Liver (tissue), 9 donors: ENCODE data around the gene MPST. TPM values are rescaled to one million over a fixed set of nuclear protein-coding genes. Genes with fewer than 3 reads are reported as not detected.

Experiments used
- DNase-seq: peaks from one replicate; pipeline ENCODE4 v3.0.0-alpha.2; 2017; ENCODE audit warnings: low spot score
- H3K27ac ChIP-seq, 2 donors: one replicate each; pipeline ENCODE4 v1.7.0; 2013; ENCODE audit warnings: inconsistent platforms in 2 of 2, low read length in 2 of 2, control low read depth in 1 of 2, low read depth in 1 of 2, mild to moderate bottlenecking in 1 of 2
- H3K27me3 ChIP-seq, 4 donors: one replicate each; pipeline versions ENCODE4 v1.6.1 to v1.7.0; 2013; ENCODE audit warnings: low read length in 3 of 4, inconsistent platforms in 1 of 4, mild to moderate bottlenecking in 1 of 4, moderate library complexity in 1 of 4; ENCODE audit not compliant: control insufficient read depth in 4 of 4, insufficient read depth in 4 of 4
- H3K36me3 ChIP-seq, 4 donors: one replicate each; pipeline versions ENCODE4 v1.6.1 to v1.7.0; 2013; ENCODE audit warnings: low read length in 3 of 4, mild to moderate bottlenecking in 3 of 4, low read depth in 1 of 4, moderate library complexity in 1 of 4; ENCODE audit not compliant: control insufficient read depth in 4 of 4, insufficient read depth in 3 of 4
- H3K4me1 ChIP-seq, 4 donors: one replicate each; pipeline versions ENCODE4 v1.6.1 to v1.7.0; 2013; ENCODE audit warnings: low read length in 3 of 4, mild to moderate bottlenecking in 3 of 4, moderate library complexity in 1 of 4; ENCODE audit not compliant: control insufficient read depth in 4 of 4, insufficient read depth in 4 of 4
- H3K4me3 ChIP-seq, 3 donors: one replicate each; pipeline versions ENCODE4 v1.6.1 to v1.7.0; 2013; ENCODE audit warnings: low read length in 3 of 3, control low read depth in 1 of 3, low read depth in 1 of 3, mild to moderate bottlenecking in 1 of 3
- H3K9ac ChIP-seq, 2 donors: one replicate each; pipeline ENCODE4 v1.7.0; 2013; ENCODE audit warnings: low read length in 2 of 2, mild to moderate bottlenecking in 2 of 2, moderate library complexity in 2 of 2, control low read depth in 1 of 2, low read depth in 1 of 2
- H3K9me3 ChIP-seq, 4 donors: one replicate each; pipeline versions ENCODE4 v1.6.1 to v1.7.0; 2013; ENCODE audit warnings: low read length in 3 of 4; ENCODE audit not compliant: control insufficient read depth in 4 of 4
- ATF3 ChIP-seq: IDR thresholded peaks from 2 replicates; pipeline ENCODE4 v1.6.1; 2016; ENCODE audit warnings: antibody characterized with exemption
- CTCF ChIP-seq: fragments of 150-350 bp; IDR thresholded peaks from 2 replicates; pipeline ENCODE4 v1.5.1; 2017; ENCODE audit warnings: improper control_type of control experiment, low read depth, low read length; ENCODE audit not compliant: missing input control
- EGR1 ChIP-seq, 2 donors: IDR thresholded peaks; 2 replicates each; pipeline ENCODE4 v1.6.1; 2016 to 2018; ENCODE audit warnings: antibody characterized with exemption in 2 of 2, low read depth in 2 of 2
- FOXA1 ChIP-seq: IDR thresholded peaks from 2 replicates; pipeline ENCODE4 v1.6.1; 2016; ENCODE audit warnings: antibody characterized with exemption
- FOXA2 ChIP-seq: IDR thresholded peaks from 2 replicates; pipeline ENCODE4 v1.6.1; 2016; ENCODE audit warnings: antibody characterized with exemption
- GABPA ChIP-seq, 2 donors: IDR thresholded peaks in 1 of 2; conservative IDR thresholded peaks in 1 of 2; 2 replicates each; pipeline ENCODE4 v1.6.1; 2016; ENCODE audit warnings: antibody characterized with exemption in 2 of 2, mild to moderate bottlenecking in 1 of 2, moderate library complexity in 1 of 2
- HNF4A ChIP-seq, 2 donors: conservative IDR thresholded peaks; 2 replicates each; pipeline ENCODE4 v1.6.1; 2016; ENCODE audit warnings: antibody characterized with exemption in 2 of 2, mild to moderate bottlenecking in 2 of 2
- HNF4G ChIP-seq: IDR thresholded peaks from 2 replicates; pipeline ENCODE4 v1.6.1; 2016; ENCODE audit warnings: antibody characterized with exemption
- JUND ChIP-seq, 2 donors: IDR thresholded peaks; 2 replicates each; pipeline ENCODE4 v1.6.1; 2016; ENCODE audit warnings: antibody characterized with exemption in 2 of 2
- MAX ChIP-seq: IDR thresholded peaks from 2 replicates; pipeline ENCODE4 v1.6.1; 2016; ENCODE audit warnings: antibody characterized with exemption
- RAD21 ChIP-seq, 2 donors: IDR thresholded peaks; 2 replicates each; pipeline ENCODE4 v1.6.1; 2016; ENCODE audit warnings: antibody characterized with exemption in 2 of 2, mild to moderate bottlenecking in 2 of 2
- REST ChIP-seq: IDR thresholded peaks from 2 replicates; pipeline ENCODE4 v1.6.1; 2016; ENCODE audit warnings: antibody characterized with exemption, mild to moderate bottlenecking
- RXRA ChIP-seq, 2 donors: IDR thresholded peaks; 2 replicates each; pipeline ENCODE4 v1.6.1; 2017 to 2018; ENCODE audit warnings: antibody characterized with exemption in 2 of 2, mild to moderate bottlenecking in 1 of 2
- SP1 ChIP-seq: IDR thresholded peaks from 2 replicates; pipeline ENCODE4 v1.6.1; 2018; ENCODE audit warnings: antibody characterized with exemption, mild to moderate bottlenecking
- TAF1 ChIP-seq: conservative IDR thresholded peaks from 2 replicates; pipeline ENCODE4 v1.6.1; 2016; ENCODE audit warnings: antibody characterized with exemption, mild to moderate bottlenecking
- YY1 ChIP-seq: IDR thresholded peaks from 2 replicates; pipeline ENCODE4 v1.6.1; 2016; ENCODE audit warnings: antibody characterized with exemption, mild to moderate bottlenecking
- ZBTB33 ChIP-seq: IDR thresholded peaks from 2 replicates; pipeline ENCODE4 v1.6.1; 2016; ENCODE audit warnings: antibody characterized with exemption
- WGBS: extraction: QIAGEN DNeasy Blood & Tissue Kit; methylation state at CpG from one replicate; pipeline ENCODE4 v1.1.7; 2013; 5-methylcytosine and 5-hydroxymethylcytosine counted together
- polyA plus RNA-seq, 2 donors: library from polyadenylated mRNA; stranded (reverse) in 1 of 2; unstranded in 1 of 2; fragments of 200-250 nt in 1 of 2; fragments of >200 nt in 1 of 2; fragmentation: Nextera tagmentation in 1 of 2; extraction: Ambion mirVana in 1 of 2; gene quantifications; one replicate each; pipeline versions ENCODE4 v1.2.1 to v1.2.3, GENCODE V29; 2013 to 2015
- total RNA-seq, 2 donors: library from RNA; depleted of rRNA; stranded (reverse); fragments of >200 nt; gene quantifications; one replicate each; pipeline ENCODE4 v1.2.3, GENCODE V29; 2014
- donor health status: healthy.
- donor health status: healthy.
- donor health status: healthy.
- donor health status: healthy.
- donor health status: healthy.

Gene MPST
- total and polyA plus RNA-seq, 4 donors: 124 to 277 (median 199) TPM

GRCh38 chr22:37036655-37037377, 17.3 kb downstream of the MPST start:
- TF ChIP-seq HNF4A (conservative IDR thresholded peaks at IDR 0.05): no peak
- TF ChIP-seq HNF4G: no peak
- TF ChIP-seq MAX: no peak
- no peak for TF ChIP-seq ATF3
- no peak for TF ChIP-seq RAD21 (IDR thresholded peaks at IDR 0.05)
- no peak for TF ChIP-seq FOXA2
- TF ChIP-seq TAF1: no peak
- TF ChIP-seq YY1: no peak
- no peak for TF ChIP-seq SP1
- TF ChIP-seq JUND (IDR thresholded peaks at IDR 0.05): no peak
- TF ChIP-seq RXRA (IDR thresholded peaks at IDR 0.05): no peak
- TF ChIP-seq EGR1 (IDR thresholded peaks at IDR 0.05; ENCODE audit: low read depth in 2 of 2): no peak
- TF ChIP-seq GABPA (IDR thresholded peaks at IDR 0.05 in 1 of 2, conservative IDR thresholded peaks at IDR 0.05 in 1 of 2): no peak
- no peak for TF ChIP-seq CTCF
- TF ChIP-seq ZBTB33: no peak
- TF ChIP-seq FOXA1: no peak
- Histone ChIP-seq H3K9me3 (no peaks in the 10 kb centered on the region), H3K27me3 (no peaks in the 10 kb centered on the region), H3K9ac (no peak overlapping the region), H3K27ac (no peak overlapping the region), H3K4me1 (peaks cover 3 to 48% (median 37%) of the 10 kb centered on the region in 4 donors), H3K4me3 (no peak overlapping the region), H3K36me3 (no peaks in the 10 kb centered on the region)
- 95% methylated on average over 11 of the region's 11 CpGs for WGBS
- no peak for DNase-seq

- WGBS: 73% methylated on average over 14 of the region's 14 CpGs
- no peak overlapping the region for H3K4me3 ChIP-seq
- H3K36me3 ChIP-seq: no peaks in the 10 kb centered on the region
- H3K9ac ChIP-seq: no peak overlapping the region
- peaks cover 3 to 45% (median 31%) of the 10 kb centered on the region in 4 donors for H3K4me1 ChIP-seq
- TF ChIP-seq FOXA1: no peak
- TF ChIP-seq MAX: no peak
- no peak for TF ChIP-seq FOXA2
- no peak for TF ChIP-seq YY1
- TF ChIP-seq REST: no peak
- TF ChIP-seq TAF1: no peak
- TF ChIP-seq RXRA (IDR thresholded peaks at IDR 0.05): no peak
- TF ChIP-seq GABPA (IDR thresholded peaks at IDR 0.05 in 1 of 2, conservative IDR thresholded peaks at IDR 0.05 in 1 of 2): no peak
- TF ChIP-seq ZBTB33: no peak
- DNase-seq: no peak
- H3K9me3 ChIP-seq: no peaks in the 10 kb centered on the region
- H3K27ac ChIP-seq: no peak overlapping the region
- H3K27me3 ChIP-seq: no peaks in the 10 kb centered on the region
These were observed 18.1 kb downstream of the MPST start for GRCh38 chr22:37037669-37038068.
